WERI-Rb-1 (cell line): Measurements from ENCODE around the gene B3GNT3.

Source experiments
- DNase-seq: peaks from one replicate; pipeline ENCODE4 v3.0.0-alpha.2; 2020
- H3K27ac ChIP-seq: fragments of 250-450 bp; sonication (Bioruptor Pico); 2 replicates; pipeline ENCODE4 v1.5.1; 2020; ENCODE audit warnings: mild to moderate bottlenecking, moderate library complexity
- H3K27me3 ChIP-seq: fragments of 250-450 bp; sonication (Bioruptor Pico); 2 replicates; pipeline ENCODE4 v1.5.1; 2021; ENCODE audit warnings: mild to moderate bottlenecking, low read depth, moderate library complexity; ENCODE audit not compliant: insufficient read depth, severe bottlenecking
- H3K36me3 ChIP-seq: fragments of 250-450 bp; sonication (Bioruptor Pico); 2 replicates; pipeline ENCODE4 v1.5.1; 2020; ENCODE audit warnings: mild to moderate bottlenecking, moderate library complexity
- H3K4me3 ChIP-seq: 2 replicates; pipeline ENCODE4 v1.5.1; 2011; ENCODE audit warnings: low read depth, mild to moderate bottlenecking, control low read depth, low read length
- H3K9me3 ChIP-seq: fragments of 250-450 bp; sonication (Bioruptor Pico); 2 replicates; pipeline ENCODE4 v1.5.1; 2021; ENCODE audit warnings: mild to moderate bottlenecking, moderate library complexity; ENCODE audit not compliant: severe bottlenecking
- TF ChIP-seq, protein P1 (sequence below): IDR thresholded peaks from 2 replicates; pipeline ENCODE4 v1.5.1; 2011; ENCODE audit warnings: low read depth, mild to moderate bottlenecking, control low read depth, inconsistent platforms, low read length

Gene B3GNT3

GRCh38 chr19:17762505-17763229 is 32.3 kb upstream of the B3GNT3 start:
- TF ChIP-seq, protein P1, sequence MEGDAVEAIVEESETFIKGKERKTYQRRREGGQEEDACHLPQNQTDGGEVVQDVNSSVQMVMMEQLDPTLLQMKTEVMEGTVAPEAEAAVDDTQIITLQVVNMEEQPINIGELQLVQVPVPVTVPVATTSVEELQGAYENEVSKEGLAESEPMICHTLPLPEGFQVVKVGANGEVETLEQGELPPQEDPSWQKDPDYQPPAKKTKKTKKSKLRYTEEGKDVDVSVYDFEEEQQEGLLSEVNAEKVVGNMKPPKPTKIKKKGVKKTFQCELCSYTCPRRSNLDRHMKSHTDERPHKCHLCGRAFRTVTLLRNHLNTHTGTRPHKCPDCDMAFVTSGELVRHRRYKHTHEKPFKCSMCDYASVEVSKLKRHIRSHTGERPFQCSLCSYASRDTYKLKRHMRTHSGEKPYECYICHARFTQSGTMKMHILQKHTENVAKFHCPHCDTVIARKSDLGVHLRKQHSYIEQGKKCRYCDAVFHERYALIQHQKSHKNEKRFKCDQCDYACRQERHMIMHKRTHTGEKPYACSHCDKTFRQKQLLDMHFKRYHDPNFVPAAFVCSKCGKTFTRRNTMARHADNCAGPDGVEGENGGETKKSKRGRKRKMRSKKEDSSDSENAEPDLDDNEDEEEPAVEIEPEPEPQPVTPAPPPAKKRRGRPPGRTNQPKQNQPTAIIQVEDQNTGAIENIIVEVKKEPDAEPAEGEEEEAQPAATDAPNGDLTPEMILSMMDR, result no peak
- no peaks in the 10 kb centered on the region for H3K27me3 ChIP-seq
- no peak overlapping the region for H3K4me3 ChIP-seq
- DNase-seq, result peak; percentile 53
- H3K9me3 ChIP-seq, result no peaks in the 10 kb centered on the region
- H3K27ac ChIP-seq, result no peak overlapping the region
- H3K36me3 ChIP-seq, result peaks cover 6% of the 10 kb centered on the region; the same call in 1 of the 2 replicates

DNA sequence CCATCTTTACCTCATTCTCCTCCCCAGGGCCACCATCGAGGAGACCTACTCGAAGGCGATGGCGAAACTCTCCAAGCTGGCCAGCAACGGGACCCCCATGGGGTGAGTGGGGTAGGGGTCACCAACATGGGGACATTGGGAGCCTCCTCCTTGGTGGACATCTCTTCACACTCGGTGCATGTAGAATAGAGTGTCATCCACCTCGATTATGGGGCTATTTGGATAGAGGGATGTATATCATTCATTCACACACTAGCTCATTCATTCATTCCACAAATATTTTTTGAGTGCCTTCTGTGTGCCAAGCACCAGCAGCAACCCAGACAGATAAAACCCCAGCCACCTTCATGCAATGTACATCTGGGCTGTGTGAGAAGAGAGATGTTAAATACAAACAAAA is 30.6 kb upstream of the B3GNT3 start:
- peaks cover 7% of the 10 kb centered on the region; the same call in 1 of the 2 replicates for H3K36me3 ChIP-seq
- no peaks in the 10 kb centered on the region for H3K27me3 ChIP-seq
- TF ChIP-seq, protein P1, result no peak

GRCh38 chr19:17765069-17765618 is 29.8 kb upstream of the B3GNT3 start:
- no peaks in the 10 kb centered on the region for H3K9me3 ChIP-seq
- H3K27ac ChIP-seq, result no peak overlapping the region
- DNase-seq, result no peak
- no peaks in the 10 kb centered on the region for H3K27me3 ChIP-seq
- H3K4me3 ChIP-seq, result no peak overlapping the region
- TF ChIP-seq, protein P1, result no peak
- peaks cover 7% of the 10 kb centered on the region; the same call in 1 of the 2 replicates for H3K36me3 ChIP-seq

More for the DNA sequence above, 30.6 kb upstream of the B3GNT3 start:
- DNase-seq, result no peak
- Histone ChIP-seq H3K4me3 (no peak overlapping the region), H3K27ac (no peak overlapping the region), H3K9me3 (no peaks in the 10 kb centered on the region)

DNA sequence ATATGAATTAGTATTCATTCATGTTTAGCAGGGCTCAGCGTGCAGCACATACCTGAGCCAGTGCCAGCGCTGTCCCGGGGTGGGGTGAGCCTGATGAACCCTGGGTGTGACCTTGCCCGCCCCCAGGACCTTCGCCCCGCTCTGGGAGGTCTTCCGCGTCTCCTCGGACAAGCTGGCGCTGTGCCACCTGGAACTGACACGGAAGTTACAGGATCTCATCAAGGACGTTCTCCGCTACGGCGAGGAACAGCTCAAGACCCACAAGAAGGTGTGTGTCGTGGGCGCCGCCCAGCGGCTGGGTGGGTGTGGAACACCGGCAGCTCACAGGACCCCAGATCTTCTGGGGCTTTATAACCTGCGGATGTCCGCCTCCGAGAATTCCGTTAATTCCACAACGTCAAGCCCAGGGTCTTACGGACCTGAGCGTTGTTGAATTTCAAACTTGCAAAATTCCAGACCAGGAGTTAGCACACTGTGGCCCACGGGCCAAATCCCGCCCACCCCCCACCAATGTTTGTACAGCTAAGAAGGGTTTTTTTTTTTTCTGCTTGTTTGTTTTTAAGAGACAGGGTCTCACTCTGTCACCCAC is 28.3 kb upstream of the B3GNT3 start:
- TF ChIP-seq, protein P1, result peak; percentile 99
- Histone ChIP-seq H3K4me3 (peak overlapping the region; percentile 23), H3K27ac (peak overlapping the region; percentile 40; the same call in 1 of the 2 replicates), H3K27me3 (no peaks in the 10 kb centered on the region), H3K9me3 (no peaks in the 10 kb centered on the region), H3K36me3 (peaks cover 7% of the 10 kb centered on the region; the same call in 1 of the 2 replicates)
- DNase-seq, result peak; percentile 94

DNA sequence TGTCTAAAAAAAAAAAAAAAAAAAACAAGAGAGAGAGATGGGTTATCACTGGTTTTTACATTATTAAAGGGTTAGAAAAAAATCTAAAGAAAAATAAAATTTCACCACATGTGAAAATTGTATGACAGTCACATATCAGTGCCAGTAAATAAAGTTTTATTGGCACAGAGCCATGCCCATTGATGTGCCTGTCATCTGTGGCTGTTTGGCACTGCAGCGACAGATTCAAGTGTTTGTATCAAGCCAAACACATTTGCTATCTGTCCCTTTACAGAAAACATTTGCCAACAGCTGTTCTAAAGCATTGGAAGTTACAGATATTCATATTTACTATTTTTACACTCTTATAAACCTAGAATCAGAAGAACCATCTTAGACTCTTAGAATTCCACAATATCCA is 27.4 kb upstream of the B3GNT3 start:
- DNase-seq, result no peak
- no peak overlapping the region for H3K27ac ChIP-seq
- TF ChIP-seq, protein P1, result no peak
- no peaks in the 10 kb centered on the region for H3K9me3 ChIP-seq
- no peaks in the 10 kb centered on the region for H3K27me3 ChIP-seq
- H3K36me3 ChIP-seq, result peaks cover 14% of the 10 kb centered on the region
- no peak overlapping the region for H3K4me3 ChIP-seq
